GM19023 (cell line): ENCODE measurements around the gene KRTAP5-2.

ENCODE experiments used
- ATAC-seq: cut with Tn5 transposase; IDR thresholded peaks from one replicate; pipeline ENCODE4 v1.9.1; 2021; ENCODE audit warnings: mild to moderate bottlenecking, moderate library complexity; ENCODE audit not compliant: unreplicated experiment

Gene KRTAP5-2

GRCh38 chr11:1569251-1569780 lies 28.8 kb downstream of the KRTAP5-2 start:
- ATAC-seq: no peak

- ATAC-seq: no peak
Observed at GRCh38 chr11:1568441-1568911, 29.6 kb downstream of the KRTAP5-2 start.

- ATAC-seq: no peak
Observed at GRCh38 chr11:1567721-1568100, 30.4 kb downstream of the KRTAP5-2 start.

- no peak for ATAC-seq
Observed at GRCh38 chr11:1567052-1567720, 30.9 kb downstream of the KRTAP5-2 start.

GRCh38 chr11:1566381-1567051 lies 31.6 kb downstream of the KRTAP5-2 start:
- no peak for ATAC-seq

GRCh38 chr11:1565904-1566247 lies 32.2 kb downstream of the KRTAP5-2 start:
- no peak for ATAC-seq

GRCh38 chr11:1565173-1565903 lies 32.8 kb downstream of the KRTAP5-2 start:
- no peak for ATAC-seq

GRCh38 chr11:1564535-1565172 lies 33.4 kb downstream of the KRTAP5-2 start:
- ATAC-seq: no peak

- no peak for ATAC-seq
Observed at GRCh38 chr11:1563697-1564534, 34.2 kb downstream of the KRTAP5-2 start.

- no peak for ATAC-seq
Observed at GRCh38 chr11:1563149-1563638, 34.9 kb downstream of the KRTAP5-2 start.

- no peak for ATAC-seq
Observed at GRCh38 chr11:1562469-1563148, 35.5 kb downstream of the KRTAP5-2 start.

- no peak for ATAC-seq
Observed at GRCh38 chr11:1561955-1562354, 36.1 kb downstream of the KRTAP5-2 start.

- ATAC-seq: no peak
Observed at GRCh38 chr11:1561266-1561665, 36.8 kb downstream of the KRTAP5-2 start.

GRCh38 chr11:1560649-1561251 lies 37.3 kb downstream of the KRTAP5-2 start:
- no peak for ATAC-seq

GRCh38 chr11:1560002-1560648 lies 38.0 kb downstream of the KRTAP5-2 start:
- no peak for ATAC-seq

GRCh38 chr11:1559111-1559951 lies 38.8 kb downstream of the KRTAP5-2 start:
- no peak for ATAC-seq

- no peak for ATAC-seq
Observed at GRCh38 chr11:1558775-1559110, 39.4 kb downstream of the KRTAP5-2 start.
